ENCODE measurements around the gene ALG10B. TPM values are rescaled to one million over a fixed set of nuclear protein-coding genes. Genes with fewer than 3 reads are reported as not detected.

ALG10B gene, protein sequence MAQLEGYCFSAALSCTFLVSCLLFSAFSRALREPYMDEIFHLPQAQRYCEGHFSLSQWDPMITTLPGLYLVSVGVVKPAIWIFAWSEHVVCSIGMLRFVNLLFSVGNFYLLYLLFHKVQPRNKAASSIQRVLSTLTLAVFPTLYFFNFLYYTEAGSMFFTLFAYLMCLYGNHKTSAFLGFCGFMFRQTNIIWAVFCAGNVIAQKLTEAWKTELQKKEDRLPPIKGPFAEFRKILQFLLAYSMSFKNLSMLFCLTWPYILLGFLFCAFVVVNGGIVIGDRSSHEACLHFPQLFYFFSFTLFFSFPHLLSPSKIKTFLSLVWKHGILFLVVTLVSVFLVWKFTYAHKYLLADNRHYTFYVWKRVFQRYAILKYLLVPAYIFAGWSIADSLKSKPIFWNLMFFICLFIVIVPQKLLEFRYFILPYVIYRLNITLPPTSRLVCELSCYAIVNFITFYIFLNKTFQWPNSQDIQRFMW
- 3.4 and 4.3 TPM in 2 replicates for total RNA-seq

DNA sequence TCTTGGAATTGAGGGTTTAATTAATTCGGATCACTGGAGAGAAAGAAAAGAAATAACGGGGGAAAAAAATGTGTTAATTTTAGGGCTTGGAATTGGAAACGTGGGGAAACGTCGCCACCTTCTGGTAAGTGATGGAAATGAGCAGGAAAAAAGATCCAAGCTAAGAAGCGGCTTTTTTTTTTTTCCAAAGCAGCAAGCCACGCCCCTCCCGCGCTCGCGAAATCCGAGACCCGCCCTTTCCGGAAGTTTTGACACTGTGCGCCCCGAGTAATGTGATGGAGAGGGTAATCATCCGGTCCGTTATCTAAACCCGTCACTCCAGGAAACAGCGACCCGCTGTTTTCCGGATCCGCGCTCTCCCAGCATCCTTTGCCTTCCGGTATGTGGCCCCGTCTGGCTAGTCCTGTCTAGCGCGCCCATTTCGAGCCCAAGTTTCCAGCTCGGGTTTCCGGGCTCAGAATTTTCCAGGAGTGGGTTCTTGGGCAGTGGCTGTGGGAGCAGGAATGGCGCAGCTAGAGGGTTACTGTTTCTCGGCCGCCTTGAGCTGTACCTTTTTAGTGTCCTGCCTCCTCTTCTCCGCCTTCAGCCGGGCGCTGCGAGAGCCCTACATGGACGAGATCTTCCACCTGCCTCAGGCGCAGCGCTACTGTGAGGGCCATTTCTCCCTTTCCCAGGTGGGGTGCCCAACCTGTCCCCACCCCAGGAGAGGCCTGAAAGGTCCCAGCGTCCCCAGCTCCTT, at the start of gene ALG10B:
Gene ALG10B, plus strand, starts transcription at position 384 of the 739 bp plus-strand sequence. Its CDS starts 120 bp downstream, at position 504.

Measured in pericardium fibroblast (primary cell).